GM18870 (cell line): ENCODE data around the gene MXI1.

ENCODE experiments used
- ATAC-seq: cut with Tn5 transposase; IDR thresholded peaks from one replicate; pipeline ENCODE4 v1.9.1; 2021; ENCODE audit warnings: moderate library complexity; ENCODE audit not compliant: unreplicated experiment

MXI1 gene

DNA sequence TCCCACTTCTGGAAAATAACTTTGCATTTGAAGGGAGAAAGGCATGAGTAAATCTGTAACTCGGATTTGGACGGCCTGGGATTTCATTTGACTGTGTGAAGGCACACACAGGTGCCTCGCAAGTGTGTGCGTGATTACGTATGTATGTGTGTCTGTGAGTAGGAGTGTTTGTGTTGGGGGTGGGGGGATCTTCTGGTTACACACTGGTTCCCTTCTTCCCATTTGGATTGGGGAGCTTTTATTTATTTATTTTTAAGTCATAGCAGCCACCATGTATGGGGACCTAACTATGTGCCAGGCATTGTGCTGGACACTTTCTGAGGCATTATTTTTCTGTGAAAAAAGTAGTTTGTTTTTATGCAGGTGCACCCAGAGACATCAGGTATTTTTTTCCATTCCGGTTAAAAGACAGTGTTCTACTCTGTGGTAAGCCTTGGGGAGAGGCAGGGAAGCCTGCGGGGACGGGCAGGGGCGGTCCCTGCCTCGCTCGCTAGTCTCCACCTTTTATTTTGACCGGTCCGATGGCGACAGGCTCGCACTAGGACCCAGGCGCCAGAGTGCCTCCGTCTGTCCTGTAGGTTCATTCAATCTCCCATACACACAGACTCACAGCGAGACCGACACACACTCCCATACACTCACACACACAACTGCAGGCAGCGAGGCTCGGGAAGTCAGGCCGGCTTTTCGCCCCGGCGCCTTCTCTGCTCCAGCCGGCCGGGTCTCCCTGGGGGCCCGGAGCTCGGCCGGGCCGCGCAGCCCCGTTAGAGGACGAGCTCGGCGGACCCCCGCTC lies at the start of gene MXI1:
MXI1 (plus strand) TSS at position 595 of the 794 bp plus-strand sequence. CDS start 204 bp downstream, outside the sequence.
- ATAC-seq = peak; percentile 45

DNA sequence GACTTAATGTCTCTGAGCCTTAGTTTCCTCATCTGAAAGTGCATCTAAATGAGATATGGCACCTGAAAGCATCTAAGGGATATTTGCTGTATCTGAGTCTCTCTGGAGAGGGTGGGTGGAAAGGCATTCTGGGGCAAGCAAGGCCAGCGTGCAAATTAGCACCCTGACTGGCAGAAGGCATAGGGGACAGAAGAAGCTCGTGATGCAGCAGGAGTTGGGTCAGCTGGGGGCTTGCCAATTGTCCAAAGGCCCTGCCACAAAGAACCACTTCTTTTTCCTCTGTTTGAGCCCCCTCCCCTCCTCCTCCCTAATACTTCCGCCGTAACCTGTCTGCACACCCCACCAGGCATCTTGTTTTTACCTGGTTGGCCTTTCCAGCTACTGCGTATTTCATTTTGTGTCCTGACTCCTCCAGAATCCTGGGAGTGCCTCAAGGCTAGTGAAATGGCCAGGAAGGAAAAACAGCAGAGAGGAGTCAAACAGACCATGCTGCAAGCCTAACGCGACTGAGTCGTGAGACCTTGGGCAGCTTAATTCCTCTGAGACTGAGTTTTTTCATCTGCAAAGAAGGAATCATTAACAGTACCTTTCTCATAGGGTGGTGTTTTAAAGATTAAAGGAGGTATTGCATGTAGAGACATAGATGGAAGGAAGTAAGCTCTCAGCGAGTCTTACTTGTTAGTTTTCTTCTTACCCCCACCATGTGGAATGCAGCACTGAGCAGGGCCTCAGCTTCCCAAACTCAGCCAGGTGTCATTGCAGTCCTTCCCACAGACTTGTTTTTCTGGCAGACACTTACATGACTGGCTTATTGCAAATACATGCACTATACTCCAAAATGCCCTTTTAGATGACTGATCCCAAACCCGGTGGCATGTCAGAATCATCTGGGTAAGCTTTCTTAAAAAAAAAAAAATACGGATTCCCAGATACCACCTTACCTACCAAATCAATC lies 49.1 kb upstream of the MXI1 start:
- no peak for ATAC-seq

DNA sequence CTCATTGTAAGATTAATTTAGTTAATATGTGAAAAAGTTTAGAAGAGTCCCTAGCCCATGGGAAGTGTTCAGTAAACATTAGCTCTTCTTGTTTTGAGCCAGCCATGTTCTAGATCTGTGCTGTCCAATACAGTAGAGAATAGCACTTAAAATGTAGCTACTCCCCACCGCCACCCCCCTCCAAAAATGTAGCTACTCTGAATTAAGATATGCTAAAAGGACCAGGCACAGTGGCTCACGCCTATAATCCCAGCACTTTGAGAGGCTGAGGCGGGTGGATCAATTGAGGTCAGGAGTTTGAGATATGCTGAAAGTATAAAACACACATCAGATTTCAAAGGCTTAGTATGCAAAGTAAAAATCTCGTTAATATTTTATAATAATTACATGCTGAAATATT lies 47.3 kb upstream of the MXI1 start:
- ATAC-seq = no peak

DNA sequence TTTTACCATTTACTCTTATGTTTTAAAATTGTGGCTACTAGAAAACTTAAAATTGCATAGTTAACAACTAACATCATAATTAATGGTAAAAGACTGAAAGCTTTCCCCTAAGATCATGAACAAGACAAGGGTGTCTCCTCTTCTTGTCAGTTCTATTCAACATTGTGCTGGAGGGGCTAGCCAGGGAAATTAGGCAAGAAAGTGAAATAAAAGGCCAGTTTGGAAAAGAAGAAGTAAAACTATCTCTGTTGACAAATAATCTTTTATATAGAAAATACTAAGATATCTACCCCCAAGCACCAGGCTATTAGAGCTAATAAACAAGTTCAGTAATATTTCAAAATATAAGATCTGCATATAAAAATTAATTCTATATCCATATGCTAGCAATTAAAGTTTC lies 46.9 kb upstream of the MXI1 start:
- ATAC-seq = no peak

DNA sequence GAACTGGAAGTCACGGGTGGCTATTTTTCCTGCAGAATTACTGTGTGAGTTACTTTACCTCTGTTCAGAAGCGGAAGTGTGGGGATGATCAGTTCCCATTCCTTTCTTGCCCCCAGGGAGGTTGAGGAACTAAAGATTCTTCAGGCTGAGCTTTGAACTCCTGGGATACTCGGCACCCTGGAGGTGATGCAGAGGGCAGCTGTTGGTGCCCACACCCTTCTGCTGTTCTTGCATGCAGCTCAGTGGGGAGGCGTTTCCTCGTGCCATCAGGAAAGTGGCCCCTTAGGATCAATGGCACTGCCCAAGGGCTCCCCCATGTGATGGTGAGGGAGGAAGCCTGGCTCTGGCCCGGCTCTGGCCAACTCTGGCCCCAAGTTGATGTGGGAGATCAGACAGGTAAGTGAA lies 44.7 kb upstream of the MXI1 start:
- ATAC-seq = no peak

DNA sequence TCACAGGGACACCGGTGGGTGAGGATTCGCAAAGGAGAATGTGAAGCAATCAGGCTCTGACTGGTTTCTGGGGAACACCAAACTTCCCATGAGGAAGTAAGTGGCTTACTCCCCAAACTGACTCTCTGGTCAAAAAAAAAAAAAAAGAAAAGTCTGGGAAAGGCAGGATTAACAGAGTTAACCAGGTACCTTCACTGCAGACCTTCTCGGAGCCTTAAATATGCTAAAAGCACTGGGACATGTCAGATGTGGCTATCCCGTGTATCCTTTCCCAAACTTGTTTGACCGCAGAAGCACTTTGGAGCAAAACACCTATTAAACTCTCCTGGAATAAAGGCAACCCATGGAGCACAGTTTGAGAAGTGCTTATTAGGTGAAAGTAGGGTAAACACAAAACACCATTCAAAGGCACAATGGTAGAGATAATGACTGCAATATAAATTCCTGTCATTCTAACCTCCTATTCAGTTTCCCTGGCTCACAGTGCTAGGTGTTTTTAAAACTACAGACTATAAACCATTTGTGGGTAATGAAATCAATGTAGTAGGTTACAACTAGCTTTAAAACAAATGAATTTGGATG lies 44.1 kb upstream of the MXI1 start:
- no peak for ATAC-seq

DNA sequence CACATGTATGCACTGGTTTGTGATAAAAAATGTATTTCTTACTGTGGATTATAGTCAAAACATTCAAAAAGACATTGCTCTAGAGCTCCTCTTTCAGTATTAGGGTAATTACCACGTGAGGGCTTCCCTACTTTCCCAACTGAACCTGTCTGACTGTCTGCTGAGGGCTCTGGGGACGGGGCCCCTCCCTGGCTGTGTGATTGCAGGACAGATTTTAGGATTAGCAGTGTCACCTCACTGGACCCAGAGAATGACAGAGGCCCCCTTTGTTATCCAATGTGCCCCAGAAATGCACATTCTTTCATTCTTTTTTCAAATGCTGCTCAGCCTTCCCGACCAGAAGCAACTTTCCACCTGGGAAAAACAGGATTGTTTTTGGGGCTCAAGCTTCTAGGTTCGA lies 43.6 kb upstream of the MXI1 start:
- no peak for ATAC-seq

DNA sequence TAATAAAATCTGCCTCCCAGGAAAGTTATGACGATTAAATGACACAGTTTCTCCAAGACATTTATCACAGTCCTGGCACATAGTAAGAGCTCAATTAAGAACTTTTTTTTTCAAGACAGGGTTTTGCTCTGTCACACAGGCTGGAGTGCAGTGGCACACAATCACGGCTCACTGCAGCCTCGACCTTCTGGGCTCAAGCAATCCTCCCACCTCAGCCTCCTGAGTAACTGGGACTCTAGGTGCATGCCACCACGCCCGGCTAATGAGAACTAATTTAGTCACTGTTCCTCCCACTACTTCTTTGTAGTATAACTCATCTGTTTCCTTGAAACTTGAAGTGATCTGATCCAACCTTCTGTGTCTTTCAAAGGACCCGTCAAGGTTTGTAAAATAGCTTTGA lies 42.2 kb upstream of the MXI1 start:
- ATAC-seq = no peak

DNA sequence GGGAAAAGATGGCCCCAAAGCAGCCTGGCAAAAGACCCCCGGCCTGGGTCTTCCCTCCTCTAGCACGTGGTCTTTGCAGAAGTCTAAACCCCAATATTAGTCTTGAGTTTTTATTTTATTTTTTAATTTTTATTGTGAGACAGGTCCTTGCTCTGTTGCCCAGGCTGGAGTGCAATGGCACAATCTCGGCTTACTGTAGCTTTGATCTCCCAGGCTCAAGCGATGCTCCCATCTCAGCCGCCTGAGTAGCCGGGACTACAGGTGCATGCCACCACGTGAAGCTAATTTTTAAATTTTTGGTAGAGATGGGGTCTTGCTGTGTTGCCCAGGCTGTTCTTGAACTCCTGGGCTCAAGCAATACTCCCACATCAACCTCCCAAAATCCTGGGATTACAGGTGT lies 40.3 kb upstream of the MXI1 start:
- no peak for ATAC-seq

DNA sequence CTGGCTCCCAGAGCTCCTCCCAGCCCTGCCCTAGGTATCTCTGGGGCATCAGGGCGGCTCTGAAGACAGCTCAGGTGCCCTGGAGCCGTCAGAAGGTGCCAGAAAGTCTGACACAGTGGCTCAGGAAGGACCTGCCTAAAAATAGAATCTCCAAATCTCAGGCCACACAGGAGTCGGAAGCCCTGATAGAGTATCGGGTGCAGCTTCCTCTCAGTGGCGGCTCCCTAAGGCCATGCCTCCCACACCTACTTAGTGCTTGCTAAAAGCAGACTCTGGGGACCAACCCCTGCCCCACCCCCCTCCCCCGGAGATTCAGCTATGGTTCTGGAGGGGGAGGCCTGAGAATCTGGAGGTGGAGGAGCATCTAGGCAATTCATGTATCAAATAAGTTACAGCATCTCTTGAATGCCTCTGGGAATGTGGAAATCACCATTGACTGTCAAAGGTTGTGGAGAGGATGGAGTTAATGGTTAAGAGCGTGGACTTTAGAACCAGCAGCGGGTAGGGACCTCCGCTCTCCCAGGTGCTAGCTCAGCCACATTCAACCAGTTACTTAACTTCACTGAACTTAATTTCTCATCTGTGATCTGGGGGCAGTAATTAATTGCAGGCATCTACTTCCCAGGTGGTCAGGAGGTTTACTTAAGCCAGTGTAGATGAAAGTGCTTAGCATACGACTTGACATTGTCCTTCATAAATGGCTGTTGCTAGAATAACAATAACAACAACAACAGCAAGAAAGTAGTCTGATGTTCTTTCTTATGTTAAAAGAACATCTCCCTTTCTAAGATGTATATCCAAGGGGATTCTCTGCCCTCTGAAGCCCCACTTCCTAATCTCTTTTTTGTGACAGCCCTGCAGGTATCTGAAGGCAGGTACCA lies 38.6 kb upstream of the MXI1 start:
- ATAC-seq = peak; percentile 50

DNA sequence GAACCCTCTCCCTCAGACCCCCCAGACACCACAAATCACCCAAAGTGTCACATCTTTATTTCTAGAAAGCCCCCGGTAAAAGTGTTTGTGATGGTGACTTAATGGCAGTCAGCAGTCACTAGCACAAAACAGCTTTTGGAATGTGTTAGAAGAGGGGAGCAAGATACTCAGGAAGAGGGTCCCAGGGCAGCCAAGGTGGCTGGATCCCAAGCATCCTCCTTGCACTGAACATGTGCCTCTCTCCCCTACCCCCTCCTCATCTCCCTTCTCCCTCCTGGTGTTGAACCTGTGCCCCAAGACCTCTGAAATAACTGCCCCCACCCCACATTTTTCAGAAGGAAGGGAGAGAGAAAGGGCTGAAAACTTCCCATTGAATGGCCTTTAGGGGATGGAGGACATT lies 37.8 kb upstream of the MXI1 start:
- ATAC-seq = no peak

DNA sequence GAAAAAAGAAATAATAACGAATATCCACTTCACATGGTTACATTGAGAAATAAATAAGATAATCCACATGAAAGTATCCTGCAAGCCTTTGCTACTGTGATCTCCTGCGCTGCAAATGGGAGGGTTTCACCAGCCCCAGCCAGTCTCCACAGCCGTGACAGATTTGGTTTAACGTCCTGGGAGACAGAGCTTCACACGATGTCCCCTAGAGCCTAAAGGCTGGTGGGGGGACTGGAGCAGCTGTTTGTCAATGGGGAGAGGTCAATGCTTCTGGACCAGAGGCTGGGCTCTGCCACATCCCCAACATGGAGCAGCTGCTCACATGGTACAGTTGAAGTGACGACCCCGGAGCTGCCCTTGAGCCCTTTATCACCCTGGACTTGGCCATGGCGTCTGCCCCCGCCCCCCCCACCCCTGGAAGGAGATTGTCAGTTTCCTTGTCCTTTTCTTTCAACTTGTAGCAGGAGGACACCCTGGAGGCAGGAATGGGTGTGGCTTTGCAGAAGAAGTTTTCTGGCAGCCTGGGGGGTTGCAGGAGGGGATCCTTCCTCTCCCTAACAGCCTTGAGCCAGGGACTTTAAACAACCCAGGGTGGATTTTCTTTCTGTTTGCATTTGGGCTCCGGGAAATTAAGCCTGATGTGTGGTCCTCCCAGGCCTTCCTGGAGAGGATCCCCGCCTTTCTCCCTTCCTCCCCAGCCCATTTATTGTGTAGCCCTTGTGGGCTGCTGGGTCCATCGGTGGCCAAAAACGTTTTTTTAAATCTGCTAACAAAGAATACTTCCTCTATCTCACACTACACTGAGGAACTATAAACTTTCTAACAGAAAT lies 37.0 kb upstream of the MXI1 start:
- no peak for ATAC-seq

DNA sequence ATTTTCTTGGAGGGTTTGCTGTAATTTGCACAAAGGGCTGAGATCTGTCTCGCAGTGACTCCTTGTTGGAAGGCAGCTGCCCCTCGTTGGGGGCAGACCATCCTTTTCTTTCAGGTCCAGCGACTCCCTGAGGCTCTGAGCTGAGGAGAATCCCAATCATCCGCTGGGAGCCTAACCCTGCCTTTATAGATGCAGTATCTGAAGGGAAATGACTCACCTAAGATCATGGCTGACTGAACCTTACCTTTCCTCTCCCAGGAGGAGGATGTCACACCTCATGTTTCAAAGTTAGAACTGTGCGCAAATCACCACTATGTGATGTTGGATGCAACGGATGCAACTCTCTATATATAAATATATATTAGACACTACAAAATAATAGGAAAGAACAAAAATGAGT lies 36.4 kb upstream of the MXI1 start:
- no peak for ATAC-seq

DNA sequence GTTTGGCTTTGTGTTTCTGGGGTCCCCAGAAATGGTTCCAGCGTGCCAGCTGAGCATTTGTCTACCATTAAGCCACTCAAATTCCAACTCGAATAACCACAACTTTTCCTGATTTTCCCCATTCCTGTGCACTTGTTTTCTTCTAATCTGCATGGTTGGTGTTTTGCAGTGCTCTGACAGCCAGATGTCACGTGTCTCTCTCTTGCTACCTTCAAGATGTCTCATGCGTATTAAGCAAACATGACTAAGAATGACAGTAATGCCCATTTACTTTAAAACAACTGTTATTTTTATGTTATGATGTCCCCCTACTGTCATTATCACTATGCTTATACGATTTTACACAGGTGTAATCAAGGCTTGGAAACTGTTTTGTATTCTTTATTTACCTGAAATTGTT lies 35.2 kb upstream of the MXI1 start:
- no peak for ATAC-seq

DNA sequence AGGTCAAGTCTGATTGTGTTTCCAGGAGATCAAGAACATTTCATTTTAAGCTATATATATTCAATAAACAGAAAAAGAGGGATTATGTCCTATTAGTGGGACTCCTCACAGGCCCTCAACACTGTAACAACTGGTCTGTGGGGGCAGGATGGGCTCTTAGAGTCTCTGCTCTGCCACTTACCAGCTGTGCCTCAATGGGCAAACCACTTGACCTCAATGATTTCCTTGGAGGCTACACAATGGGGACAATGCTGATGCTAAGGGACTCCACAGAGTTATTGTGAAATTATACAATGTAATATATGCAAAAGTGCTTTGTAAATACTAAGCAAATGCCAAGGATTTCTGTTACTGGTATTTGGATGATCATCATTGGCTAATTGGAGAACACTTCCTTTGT lies 33.2 kb upstream of the MXI1 start:
- no peak for ATAC-seq

DNA sequence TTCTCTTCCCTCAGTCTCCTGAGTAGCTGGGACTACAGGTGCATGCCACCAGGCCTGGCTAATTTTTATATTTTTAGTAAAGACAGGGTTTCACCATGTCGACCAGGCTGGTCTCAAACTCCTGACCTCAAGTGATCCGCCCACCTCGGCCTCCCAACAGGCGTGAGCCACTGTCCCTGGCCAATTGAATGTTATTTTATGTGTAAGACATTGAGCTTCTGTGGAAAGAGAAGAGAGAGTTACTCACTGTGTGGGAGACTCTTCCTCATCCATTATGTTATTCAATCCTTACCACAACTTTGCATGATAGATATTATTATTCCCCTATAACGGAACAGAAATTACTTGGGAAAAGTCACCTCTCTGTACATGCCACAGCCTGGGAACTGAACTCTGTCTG lies 32.6 kb upstream of the MXI1 start:
- ATAC-seq = no peak

DNA sequence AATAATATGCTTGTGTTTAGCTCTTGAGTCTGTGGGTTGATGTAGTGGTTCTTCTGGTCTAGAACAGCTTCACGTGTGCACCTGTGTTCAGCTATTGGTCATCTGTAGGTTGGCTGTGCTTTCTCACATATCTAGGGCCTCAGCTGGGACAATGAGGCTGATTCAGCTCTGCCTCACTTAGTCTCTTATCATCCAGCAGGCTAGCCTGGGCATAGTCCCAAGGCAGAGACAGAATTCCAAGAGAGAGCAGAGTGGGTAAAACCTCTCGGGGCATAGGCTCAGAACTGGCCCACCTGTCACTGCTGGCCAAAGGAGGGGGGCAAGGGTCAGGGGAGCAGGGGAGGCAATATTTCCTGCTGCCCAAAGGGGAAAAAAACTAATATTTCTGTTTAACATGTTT lies 32.0 kb upstream of the MXI1 start:
- ATAC-seq = no peak

DNA sequence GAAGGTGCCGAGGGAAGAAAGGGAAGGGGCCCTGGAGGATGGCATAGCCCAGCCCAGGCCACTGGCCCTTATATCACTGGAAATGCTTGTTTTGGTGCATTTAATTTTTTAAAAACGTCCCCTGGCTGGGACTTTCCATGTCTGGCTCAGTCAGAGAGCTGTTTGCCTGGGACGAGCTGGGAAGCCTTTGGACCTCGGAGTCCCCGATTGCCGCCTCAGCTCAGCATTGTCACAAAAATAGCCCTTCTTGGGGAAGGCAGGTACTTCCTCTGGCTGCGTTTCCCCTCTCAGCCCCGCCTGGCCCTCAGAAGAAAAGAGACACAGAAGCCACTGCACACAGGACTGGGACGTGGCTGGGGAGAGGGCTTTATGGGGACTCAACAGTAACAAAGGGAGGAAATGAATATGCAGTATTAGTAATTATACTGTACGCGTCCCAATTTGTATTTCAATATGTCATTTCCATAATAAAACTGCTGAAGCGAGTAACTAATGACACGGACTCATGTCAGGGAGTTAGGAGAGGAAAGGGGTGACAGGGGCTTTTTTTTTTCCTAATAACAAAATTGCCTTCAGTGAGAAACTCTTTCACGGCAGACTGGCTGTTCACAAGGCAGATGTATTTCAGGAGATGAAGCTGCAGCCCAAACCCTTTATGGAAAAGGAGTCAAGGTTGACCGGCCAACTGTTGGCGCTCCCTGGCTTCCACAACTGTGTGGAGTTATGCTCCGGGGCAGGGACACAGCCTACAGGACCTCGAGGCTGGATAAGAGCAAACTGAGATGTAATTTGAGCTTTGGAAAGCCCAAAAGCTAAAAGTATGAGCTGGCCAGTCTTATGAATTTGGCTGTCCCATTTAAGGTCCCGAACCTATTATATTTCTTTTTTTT lies 31.0 kb upstream of the MXI1 start:
- ATAC-seq = no peak

DNA sequence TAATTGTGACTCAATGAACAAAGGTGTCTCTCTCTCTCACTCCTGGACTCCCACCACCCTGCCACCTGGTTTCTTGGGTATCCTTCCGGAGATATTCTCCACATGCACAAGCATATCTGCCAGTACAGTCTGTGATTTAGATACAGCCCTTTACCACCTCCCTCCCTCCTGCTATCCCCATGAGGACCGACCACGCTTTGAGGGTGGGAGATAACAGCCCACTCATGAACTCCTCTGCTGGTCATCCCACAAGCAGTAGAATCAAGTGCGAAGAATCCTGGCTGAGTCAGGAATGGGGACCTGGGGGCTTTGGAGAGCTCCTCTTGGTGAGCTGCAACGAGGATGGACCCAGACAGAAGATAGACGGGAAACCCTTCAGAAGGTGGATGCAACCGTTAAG lies 28.2 kb upstream of the MXI1 start:
- ATAC-seq = no peak
